DMS53 treated with DMSO at 0.1 percent for 48 hours (cell line): ENCODE data around the gene CUL9.

ENCODE experiments used
- DNase-seq: peaks from one replicate; lab custom pipeline; 2025; ENCODE audit not compliant: unreplicated experiment; lab: John Stamatoyannopoulos, UW

Gene CUL9

DNA sequence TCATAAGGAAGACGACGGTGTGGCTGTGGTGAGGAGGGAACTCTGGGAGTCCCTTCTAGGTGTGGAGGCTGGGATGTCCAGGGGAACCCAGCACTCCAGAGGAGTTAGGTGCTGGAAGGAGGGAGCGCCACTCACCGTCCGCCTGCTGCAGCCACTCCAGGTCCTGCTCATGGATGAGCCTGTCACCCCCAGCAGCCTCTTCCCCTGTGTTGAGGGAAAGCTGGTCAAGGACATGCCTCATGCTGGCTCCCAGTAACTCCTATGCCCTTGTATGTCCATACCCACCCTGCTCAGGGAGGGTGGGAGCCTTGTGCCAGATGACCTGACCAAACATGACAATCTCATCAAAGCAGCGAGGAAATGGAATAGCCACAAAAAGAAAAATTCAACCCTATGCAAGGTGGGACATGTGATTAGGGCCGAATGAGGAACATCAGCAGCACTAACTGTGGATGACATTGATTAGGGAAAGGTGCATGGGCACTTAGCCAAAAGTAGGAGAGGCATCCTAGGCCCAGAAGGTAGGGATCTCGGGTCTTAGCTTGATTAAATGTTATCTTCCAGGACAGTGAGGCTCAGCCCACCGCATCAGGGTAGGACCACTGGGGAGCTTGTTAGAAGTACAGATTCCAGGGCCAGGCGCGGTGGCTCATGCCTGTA, 44.3 kb downstream of the CUL9 start:
- DNase-seq = no peak

- DNase-seq = peak; percentile 19
Observed at GRCh38 chr6:43228951-43229802, 47.2 kb downstream of the CUL9 start, which contains the start of gene DNPH1. TSS of gene DNPH1 (minus strand) at chr6:43229481. CDS start at chr6:43229456, 25 bp downstream.

DNA sequence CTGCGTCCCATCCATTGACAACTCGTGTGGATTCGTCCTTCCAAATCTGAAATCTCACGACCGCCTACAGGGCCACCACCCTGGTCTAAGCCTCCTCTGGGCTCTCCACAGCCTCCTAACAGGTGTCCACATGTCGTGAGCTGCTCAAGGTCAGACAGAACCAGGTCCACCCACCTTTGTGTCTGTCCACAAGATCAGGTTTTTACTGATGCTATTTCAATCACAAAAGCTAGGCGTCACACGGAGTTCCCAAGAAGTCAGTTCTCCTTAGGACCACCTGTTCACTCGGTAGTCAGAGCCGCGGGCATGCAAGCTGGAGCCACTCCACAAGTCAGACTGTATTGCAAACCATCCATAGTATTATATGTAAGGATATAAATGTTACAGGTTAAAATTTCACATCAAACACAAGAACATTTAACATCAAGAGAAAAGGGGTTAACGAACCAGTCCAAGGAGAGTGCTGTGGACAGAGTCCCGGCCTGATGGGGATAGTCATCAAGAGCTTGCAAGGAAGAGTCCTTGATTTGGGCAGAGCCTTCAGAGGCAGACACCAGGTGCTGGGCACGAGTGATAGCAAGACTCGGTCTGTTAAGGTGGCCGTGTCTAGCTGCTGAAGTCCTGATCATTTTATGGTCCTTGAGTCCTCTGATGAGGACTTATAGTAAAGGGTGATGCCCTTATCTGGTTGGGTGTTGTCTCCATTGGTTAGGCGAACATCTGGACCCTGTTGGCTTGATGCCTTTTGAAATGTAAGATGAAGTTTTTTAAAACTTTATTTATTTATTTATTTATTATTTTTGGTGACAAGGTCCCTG, 48.0 kb downstream of the CUL9 start:
- no peak for DNase-seq

DNA sequence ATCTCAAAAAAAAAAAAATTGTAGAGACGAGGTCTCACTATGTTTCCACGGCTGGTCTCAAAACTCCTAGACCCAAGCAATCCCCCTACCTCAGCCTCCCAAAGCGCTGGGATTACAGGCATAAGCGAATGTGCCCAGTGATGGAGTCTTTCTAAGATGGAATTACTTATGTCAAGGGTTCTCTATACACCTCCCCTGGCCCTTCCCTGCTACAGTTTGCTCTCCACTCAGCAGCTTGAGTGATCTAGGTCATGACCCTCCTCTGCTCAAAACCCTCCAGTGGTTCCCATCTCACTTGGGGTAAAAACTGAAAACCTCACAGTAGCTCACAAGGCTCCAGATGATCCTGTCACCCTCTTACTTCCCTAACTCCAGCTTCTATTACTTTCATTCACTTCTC, 49.1 kb downstream of the CUL9 start:
- no peak for DNase-seq

- DNase-seq = no peak
Observed at GRCh38 chr6:43231735-43232450, 49.9 kb downstream of the CUL9 start.

GRCh38 chr6:43235841-43236240, 53.8 kb downstream of the CUL9 start:
- DNase-seq = no peak

DNA sequence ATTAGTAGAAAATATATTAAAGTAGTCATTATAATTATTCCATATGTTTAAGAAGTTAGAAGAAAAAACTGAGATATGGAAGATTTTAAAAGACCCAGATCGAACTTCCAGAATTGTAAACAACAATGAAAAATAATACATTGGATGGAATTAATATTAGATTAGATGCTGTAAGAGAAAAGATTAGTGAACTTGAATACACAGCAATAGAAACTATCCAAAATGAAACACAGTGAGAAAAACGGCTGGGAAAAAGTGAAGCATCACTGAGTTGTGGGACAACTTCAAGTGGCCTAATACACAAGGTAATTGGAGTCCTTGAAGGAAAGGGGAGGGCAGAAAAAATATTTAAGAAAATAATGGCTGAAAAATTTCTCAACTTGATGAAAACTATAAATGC, 57.1 kb downstream of the CUL9 start:
- DNase-seq = no peak

DNA sequence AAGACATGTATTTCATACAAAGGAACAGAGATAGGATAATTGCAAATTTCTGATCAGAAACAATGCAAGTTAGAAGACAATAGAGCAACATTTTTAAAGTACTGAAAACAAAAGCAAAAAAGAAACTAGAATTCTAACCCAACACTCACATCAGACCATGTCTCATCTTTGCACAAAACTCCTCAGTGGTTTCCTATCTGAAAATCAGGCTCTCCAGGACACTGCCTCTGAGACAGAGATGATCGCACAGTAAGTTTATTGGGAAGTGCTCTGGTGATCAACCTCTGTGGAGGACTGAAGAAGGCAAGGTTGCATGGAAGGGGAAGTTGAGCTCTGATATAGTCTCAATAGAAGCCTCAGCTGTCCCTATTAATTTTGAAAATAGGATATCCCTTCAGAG, 59.0 kb downstream of the CUL9 start:
- DNase-seq = no peak

DNA sequence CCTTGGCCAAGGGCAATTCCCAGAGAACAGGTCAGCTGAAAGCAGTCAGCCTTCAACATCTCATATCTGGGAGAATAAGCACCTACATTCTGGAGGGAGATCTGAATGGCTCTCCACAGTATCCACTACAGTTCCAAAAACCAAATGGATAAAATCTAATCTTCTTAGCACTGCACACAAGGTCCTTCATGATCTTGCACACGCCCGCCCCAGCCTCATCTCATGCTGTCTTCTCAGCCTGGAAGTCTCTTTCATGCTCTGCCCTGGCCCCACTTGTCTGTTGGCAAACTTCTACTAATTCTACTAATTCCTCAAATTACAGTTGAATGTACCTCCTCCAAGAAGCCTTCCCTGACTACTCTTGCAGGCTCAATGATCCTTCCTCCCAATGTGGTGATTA, 59.5 kb downstream of the CUL9 start:
- no peak for DNase-seq

DNA sequence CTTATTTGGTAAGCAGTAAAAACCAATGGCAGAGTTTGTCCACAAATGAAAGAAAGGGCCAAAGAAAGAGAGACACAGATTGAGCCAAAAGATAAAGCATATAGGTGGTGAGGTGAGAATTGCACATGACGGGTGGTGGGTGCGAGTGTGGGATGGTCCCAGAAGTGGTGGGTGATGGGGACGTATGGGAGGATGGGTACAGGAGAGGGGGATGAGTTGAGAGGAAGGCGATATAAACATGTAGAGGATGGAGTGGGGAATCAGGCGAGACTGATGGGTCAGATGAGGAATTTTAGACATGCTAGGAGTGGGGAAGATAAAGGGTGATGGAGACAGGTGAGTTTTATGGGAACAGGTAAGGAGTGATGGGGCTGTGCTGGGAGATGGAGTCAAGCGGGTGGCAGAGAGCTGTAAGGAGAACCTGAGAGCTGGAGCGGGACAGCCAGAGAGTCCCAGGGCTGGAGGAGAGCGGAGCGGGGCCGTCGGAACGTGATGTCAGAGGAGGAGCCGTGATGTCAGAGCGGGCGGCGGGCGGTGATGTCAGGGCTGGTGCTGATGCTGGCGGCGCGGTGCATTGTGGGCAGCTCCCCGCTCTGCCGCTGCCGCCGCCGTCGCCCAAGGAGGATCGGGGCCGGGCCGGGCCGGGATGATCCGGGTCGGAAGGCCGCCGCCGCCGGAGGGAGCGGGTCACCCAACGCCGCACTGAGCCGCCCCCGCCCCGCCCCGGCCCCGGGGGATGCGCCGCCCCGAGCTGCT, 61.1 kb downstream of the CUL9 start, which contains the start of gene TTBK1:
Gene TTBK1, plus strand, starts transcription at position 574 of the 756 bp plus-strand sequence. CDS start 3,180 bp downstream, outside the sequence.
- no peak for DNase-seq

DNA sequence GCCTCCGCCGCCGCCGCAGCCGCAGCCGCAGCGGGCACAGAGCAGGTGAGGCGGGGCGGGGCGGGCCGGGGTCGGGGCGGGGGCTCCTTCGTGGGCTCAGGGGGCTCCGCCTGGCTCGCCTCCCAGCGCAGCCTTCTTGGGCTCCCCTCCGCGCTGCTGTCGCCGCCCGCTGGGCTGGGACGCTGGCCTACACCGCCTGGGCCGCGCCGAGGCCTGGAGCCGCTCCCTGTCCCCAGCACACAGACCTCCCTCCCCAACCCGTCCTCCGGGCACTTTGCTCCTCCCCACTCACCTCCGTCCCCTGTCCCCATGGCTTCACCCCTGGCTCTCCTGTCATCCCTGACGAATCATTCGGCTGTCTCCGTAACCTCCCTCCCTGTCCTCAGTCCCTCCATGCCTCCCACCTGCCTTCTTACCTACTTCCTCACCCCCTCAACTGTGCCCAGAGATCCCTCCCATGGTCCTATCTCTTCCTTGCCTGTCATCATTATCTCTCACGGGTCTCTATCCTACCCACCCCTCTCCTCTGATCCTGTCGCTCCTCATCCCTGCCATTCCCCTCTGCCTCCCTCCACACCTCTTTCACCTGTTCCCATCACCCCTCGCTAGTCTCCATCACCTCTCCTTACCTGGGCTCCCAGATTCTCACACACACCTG, 61.8 kb downstream of the CUL9 start:
- no peak for DNase-seq

DNA sequence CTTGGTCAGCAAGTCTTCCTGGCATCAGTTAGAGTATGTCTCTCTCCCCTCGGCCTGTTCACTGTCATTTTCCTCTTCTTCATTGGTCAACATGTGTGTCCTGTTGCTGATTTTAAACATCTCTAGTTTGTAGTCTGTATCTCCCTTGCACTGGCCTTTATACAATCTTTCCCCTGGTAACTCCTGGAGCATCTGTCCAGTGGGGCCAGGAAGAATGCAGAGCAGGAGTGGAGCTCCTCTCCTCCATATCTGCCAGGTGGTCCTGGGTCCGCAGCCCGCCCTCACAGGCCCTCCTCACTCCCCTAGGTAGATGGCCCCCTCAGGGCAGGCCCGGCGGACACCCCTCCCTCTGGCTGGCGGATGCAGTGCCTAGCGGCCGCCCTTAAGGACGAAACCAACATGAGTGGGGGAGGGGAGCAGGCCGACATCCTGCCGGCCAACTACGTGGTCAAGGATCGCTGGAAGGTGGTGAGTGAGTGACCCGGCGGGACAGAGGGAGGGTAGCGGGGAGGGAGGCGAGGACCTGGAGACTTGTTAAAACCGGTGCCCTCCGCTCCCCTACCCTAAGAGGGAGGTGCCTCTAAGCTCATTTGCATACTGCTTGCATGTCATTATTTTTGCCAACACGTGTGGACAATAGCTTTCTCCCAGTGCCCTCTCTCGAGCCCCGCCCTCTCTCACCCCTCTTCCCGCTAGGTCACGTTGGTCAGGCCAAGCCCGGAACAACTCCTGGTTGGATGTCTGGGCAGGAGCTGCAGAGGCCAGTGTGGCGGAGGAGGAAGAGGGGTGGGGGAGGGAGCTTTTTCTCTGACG, 64.5 kb downstream of the CUL9 start:
- DNase-seq = peak; percentile 87

- peak; percentile 87 for DNase-seq
Observed at GRCh38 chr6:43247114-43247999, 65.4 kb downstream of the CUL9 start.

- no peak for DNase-seq
Observed at GRCh38 chr6:43248101-43248500, 66.1 kb downstream of the CUL9 start.

DNA sequence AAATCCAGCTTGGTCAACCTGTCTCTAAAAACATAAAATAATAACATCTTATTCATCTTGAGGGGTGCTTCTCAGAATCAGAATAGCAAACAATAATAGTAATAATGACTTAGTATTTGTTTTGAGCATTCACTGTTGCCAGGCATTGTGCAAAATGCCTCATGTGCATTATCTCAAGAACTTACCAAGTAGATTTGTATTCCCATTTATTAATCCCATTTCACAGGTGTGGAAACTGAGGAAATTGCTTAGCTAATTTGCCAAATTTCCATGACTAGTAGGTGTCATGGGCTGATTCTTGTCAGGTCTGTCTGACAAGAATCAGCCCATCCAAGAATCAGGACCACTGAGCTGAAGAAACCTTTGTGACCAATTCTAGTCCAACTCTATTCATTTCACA, 66.8 kb downstream of the CUL9 start:
- no peak for DNase-seq

DNA sequence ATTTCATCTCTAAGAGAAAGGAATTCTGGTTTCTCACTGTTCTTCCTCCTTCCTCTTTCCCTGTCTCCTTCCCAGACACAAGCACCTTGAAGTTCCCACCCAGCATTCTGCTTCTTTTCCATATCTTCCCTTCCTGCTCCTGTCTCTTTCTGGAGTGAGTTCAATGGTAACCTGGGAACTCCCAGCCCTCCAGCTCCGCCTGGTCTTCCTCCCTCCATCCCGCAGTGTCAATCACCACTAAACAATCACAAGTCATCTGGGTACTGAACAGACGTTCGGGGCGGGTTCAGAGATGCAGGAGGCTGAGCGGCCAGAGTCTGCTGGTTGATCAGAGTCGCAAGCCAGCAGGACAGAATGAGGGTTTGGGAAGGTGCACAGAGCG, 69.0 kb downstream of the CUL9 start:
- peak; percentile 26 for DNase-seq

DNA sequence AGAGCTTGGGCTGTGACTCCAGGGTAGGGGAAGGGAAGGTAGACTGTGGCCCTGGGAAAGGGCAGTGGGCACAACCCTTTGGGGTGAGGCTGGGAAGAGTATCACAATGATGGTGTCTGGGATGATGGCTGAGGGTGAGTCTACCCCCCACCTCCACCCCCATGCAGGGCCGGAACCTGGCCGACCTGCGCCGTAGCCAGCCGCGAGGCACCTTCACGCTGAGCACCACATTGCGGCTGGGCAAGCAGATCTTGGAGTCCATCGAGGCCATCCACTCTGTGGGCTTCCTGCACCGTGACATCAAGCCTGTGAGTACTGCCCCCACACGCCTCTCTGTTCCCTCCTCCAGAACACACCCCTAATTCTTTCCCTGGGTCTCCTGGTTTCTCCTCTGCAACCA, 71.4 kb downstream of the CUL9 start:
- no peak for DNase-seq
